ENCODE results near the gene CHID1. TPM values are rescaled to one million over a fixed set of nuclear protein-coding genes. Genes with fewer than 3 reads are reported as not detected.

The CHID1 gene
- total RNA-seq, 2 experiments from 2014 or later, result 61.5 to 61.6 TPM

GRCh38 chr11:871472-871871 is 39.1 kb downstream of the CHID1 start:
- peaks cover 2% of the 10 kb centered on the region for H3K36me3 Mint-ChIP-seq
- CTCF ChIA-PET, result interaction anchor here (1.2 kb wide), 1 partner anchor 182 kb away, joined by 4 read pairs; no protein-coding TSS in a partner anchor

GRCh38 chr11:870418-870817 is 40.2 kb downstream of the CHID1 start:
- ChIA-PET CTCF (no interaction called here), POLR2A (no interaction called here)
- H3K9me3 Mint-ChIP-seq, result no peaks in the 10 kb centered on the region
- H3K27ac Mint-ChIP-seq, result no peak overlapping the region
- no peaks in the 10 kb centered on the region for H3K4me1 Mint-ChIP-seq (ENCODE audit: low read depth)
- H3K4me3 Mint-ChIP-seq, result no peak overlapping the region
- no peak for DNase-seq
- intact Hi-C loops (cut with micrococcal nuclease), result no loop called here
- H3K27me3 Mint-ChIP-seq, result no peaks in the 10 kb centered on the region
- H3K36me3 Mint-ChIP-seq, result peaks cover 2% of the 10 kb centered on the region

More at GRCh38 chr11:871472-871871, 39.1 kb downstream of the CHID1 start:
- no peak for DNase-seq
- Mint-ChIP-seq H3K4me1 (ENCODE audit: low read depth) (no peaks in the 10 kb centered on the region), H3K9me3 (no peaks in the 10 kb centered on the region), H3K27me3 (no peaks in the 10 kb centered on the region), H3K4me3 (no peak overlapping the region), H3K27ac (no peak overlapping the region)
- POLR2A ChIA-PET, result no interaction called here
- intact Hi-C loops (cut with micrococcal nuclease), result no loop called here

- Mint-ChIP-seq H3K27me3 (no peaks in the 10 kb centered on the region), H3K27ac (no peak overlapping the region), H3K9me3 (no peaks in the 10 kb centered on the region), H3K4me3 (no peak overlapping the region), H3K36me3 (peaks cover 2% of the 10 kb centered on the region), H3K4me1 (ENCODE audit: low read depth) (no peaks in the 10 kb centered on the region)
- POLR2A ChIA-PET, result no interaction called here
- DNase-seq, result no peak
- CTCF ChIA-PET, result no interaction called here
- intact Hi-C loops (cut with micrococcal nuclease), result no loop called here
These were observed 40.5 kb downstream of the CHID1 start for GRCh38 chr11:870127-870413.

- H3K9me3 Mint-ChIP-seq, result no peaks in the 10 kb centered on the region
- intact Hi-C loops (cut with micrococcal nuclease), result no loop called here
- no peak for DNase-seq
- H3K4me1 Mint-ChIP-seq (ENCODE audit: low read depth), result no peaks in the 10 kb centered on the region
- H3K4me3 Mint-ChIP-seq, result no peak overlapping the region
- H3K36me3 Mint-ChIP-seq, result peaks cover under 1% of the 10 kb centered on the region
- no peak overlapping the region for H3K27ac Mint-ChIP-seq
- ChIA-PET CTCF (no interaction called here), POLR2A (no interaction called here)
- H3K27me3 Mint-ChIP-seq, result no peaks in the 10 kb centered on the region
These were observed 41.0 kb downstream of the CHID1 start for GRCh38 chr11:869399-870126.

GRCh38 chr11:868802-869201 is 41.8 kb downstream of the CHID1 start:
- Mint-ChIP-seq H3K4me3 (no peak overlapping the region), H3K27me3 (no peaks in the 10 kb centered on the region), H3K36me3 (no peaks in the 10 kb centered on the region), H3K9me3 (no peaks in the 10 kb centered on the region), H3K27ac (no peak overlapping the region), H3K4me1 (ENCODE audit: low read depth) (no peaks in the 10 kb centered on the region)
- POLR2A ChIA-PET, result no interaction called here
- intact Hi-C loops (cut with micrococcal nuclease), result no loop called here
- CTCF ChIA-PET, result no interaction called here
- no peak for DNase-seq

GRCh38 chr11:868394-868793 is 42.2 kb downstream of the CHID1 start:
- no peak overlapping the region for H3K4me3 Mint-ChIP-seq
- H3K9me3 Mint-ChIP-seq, result no peaks in the 10 kb centered on the region
- H3K27me3 Mint-ChIP-seq, result no peaks in the 10 kb centered on the region
- intact Hi-C loops (cut with micrococcal nuclease), result no loop called here
- H3K4me1 Mint-ChIP-seq (ENCODE audit: low read depth), result no peaks in the 10 kb centered on the region
- POLR2A ChIA-PET, result no interaction called here
- H3K27ac Mint-ChIP-seq, result no peak overlapping the region
- DNase-seq, result no peak
- CTCF ChIA-PET, result no interaction called here
- H3K36me3 Mint-ChIP-seq, result no peaks in the 10 kb centered on the region

GRCh38 chr11:867856-868358 is 42.7 kb downstream of the CHID1 start:
- CTCF ChIA-PET, result no interaction called here

GRCh38 chr11:866481-866880 is 44.1 kb downstream of the CHID1 start:
- CTCF ChIA-PET, result no interaction called here
- no peak overlapping the region for H3K4me3 Mint-ChIP-seq
- POLR2A ChIA-PET, result interaction anchor here (0.6 to 1.0 kb wide), 2 partner anchors 24 to 85 kb away, joined by 3 read pairs; partner anchors contain the start of genes POLR2L and TSPAN4
- DNase-seq, result no peak
- H3K9me3 Mint-ChIP-seq, result no peaks in the 10 kb centered on the region
- no peaks in the 10 kb centered on the region for H3K27me3 Mint-ChIP-seq
- H3K36me3 Mint-ChIP-seq, result no peaks in the 10 kb centered on the region
- intact Hi-C loops (cut with micrococcal nuclease), result no loop called here
- no peaks in the 10 kb centered on the region for H3K4me1 Mint-ChIP-seq (ENCODE audit: low read depth)
- no peak overlapping the region for H3K27ac Mint-ChIP-seq

More at GRCh38 chr11:867856-868358, 42.7 kb downstream of the CHID1 start:
- Mint-ChIP-seq H3K4me3 (no peak overlapping the region), H3K4me1 (ENCODE audit: low read depth) (no peaks in the 10 kb centered on the region), H3K9me3 (no peaks in the 10 kb centered on the region), H3K36me3 (no peaks in the 10 kb centered on the region), H3K27ac (no peak overlapping the region), H3K27me3 (no peaks in the 10 kb centered on the region)
- intact Hi-C loops (cut with micrococcal nuclease), result no loop called here
- POLR2A ChIA-PET, result no interaction called here
- no peak for DNase-seq

GRCh38 chr11:865462-866430 is 44.9 kb downstream of the CHID1 start:
- H3K36me3 Mint-ChIP-seq, result no peaks in the 10 kb centered on the region
- no peak for DNase-seq
- H3K4me3 Mint-ChIP-seq, result no peak overlapping the region
- H3K27ac Mint-ChIP-seq, result no peak overlapping the region
- POLR2A ChIA-PET, result interaction anchor here (0.6 to 1.0 kb wide), 2 partner anchors 23 to 85 kb away, joined by 3 read pairs; partner anchors contain the start of genes POLR2L and TSPAN4
- no peaks in the 10 kb centered on the region for H3K4me1 Mint-ChIP-seq (ENCODE audit: low read depth)
- H3K27me3 Mint-ChIP-seq, result no peaks in the 10 kb centered on the region
- intact Hi-C loops (cut with micrococcal nuclease), result no loop called here
- CTCF ChIA-PET, result no interaction called here
- H3K9me3 Mint-ChIP-seq, result no peaks in the 10 kb centered on the region

GRCh38 chr11:864898-865297 is 45.7 kb downstream of the CHID1 start:
- H3K4me1 Mint-ChIP-seq (ENCODE audit: low read depth), result no peaks in the 10 kb centered on the region
- no peaks in the 10 kb centered on the region for H3K36me3 Mint-ChIP-seq
- no peak overlapping the region for H3K27ac Mint-ChIP-seq
- POLR2A ChIA-PET, result no interaction called here
- intact Hi-C loops (cut with micrococcal nuclease), result no loop called here
- H3K27me3 Mint-ChIP-seq, result no peaks in the 10 kb centered on the region
- H3K4me3 Mint-ChIP-seq, result no peak overlapping the region
- no peak for DNase-seq
- CTCF ChIA-PET, result no interaction called here
- no peaks in the 10 kb centered on the region for H3K9me3 Mint-ChIP-seq

GRCh38 chr11:863910-864827 is 46.4 kb downstream of the CHID1 start:
- Mint-ChIP-seq H3K4me3 (no peak overlapping the region), H3K27me3 (no peaks in the 10 kb centered on the region), H3K9me3 (no peaks in the 10 kb centered on the region), H3K27ac (no peak overlapping the region), H3K4me1 (ENCODE audit: low read depth) (no peaks in the 10 kb centered on the region), H3K36me3 (no peaks in the 10 kb centered on the region)
- ChIA-PET POLR2A (no interaction called here), CTCF (no interaction called here)
- DNase-seq, result no peak
- intact Hi-C loops (cut with micrococcal nuclease), result no loop called here

All from activated CD4-positive, alpha-beta memory T cell treated with anti-CD3 and anti-CD28 coated beads for 36 hours (primary cell).